Lower lobe of right lung (tissue), 2 donors: Measurements from ENCODE around the gene HOXA4. TPM values are rescaled to one million over a fixed set of nuclear protein-coding genes. Genes with fewer than 3 reads are reported as not detected.
A peak's percentile ranks its signal among the peaks of the same experiment; 100 is the strongest.

Source experiments
- ATAC-seq, 2 donors: fragments of 200-7000 bp; cut with Tn5 transposase; one replicate each; pipeline ENCODE4 v1.9.1; 2020 to 2022; ENCODE audit warnings: mild to moderate bottlenecking in 2 of 2, moderate library complexity in 2 of 2
- DNase-seq: peaks from one replicate; pipeline ENCODE4 v3.0.0-alpha.2; 2020
- H3K27ac ChIP-seq: fragments of 200-600 bp; one replicate; pipeline ENCODE4 v1.8.0; 2022
- H3K27me3 ChIP-seq: fragments of 200-600 bp; one replicate; pipeline ENCODE4 v1.8.0; 2022; ENCODE audit warnings: low read depth
- H3K36me3 ChIP-seq: fragments of 200-600 bp; one replicate; pipeline ENCODE4 v1.8.0; 2022; ENCODE audit warnings: mild to moderate bottlenecking
- H3K4me1 ChIP-seq: fragments of 200-600 bp; one replicate; pipeline ENCODE4 v1.8.0; 2022
- H3K4me3 ChIP-seq: fragments of 200-600 bp; one replicate; pipeline ENCODE4 v1.8.0; 2022; ENCODE audit warnings: mild to moderate bottlenecking
- H3K9me3 ChIP-seq: fragments of 200-600 bp; one replicate; pipeline ENCODE4 v1.8.0; 2022
- intact Hi-C: fragments of 100-400 bp; cut with DNase I; formaldehyde crosslinking; loops from one replicate; pipeline ENCODE4 v1.11.0; 2022
- total RNA-seq: library from RNA; stranded (reverse); fragmentation: NEBNext Ultra II Directional; extraction: Animal tissue kit (Norgen Biotek cat#: 25700); gene quantifications from one replicate; pipeline ENCODE4 v1.2.1, GENCODE V29; 2021
- TF ChIP-seq, protein P1 (sequence below): fragments of 200-600 bp; IDR thresholded peaks from one replicate; pipeline ENCODE4 v1.8.0; 2022; ENCODE audit warnings: antibody characterized with exemption, mild to moderate bottlenecking
- donor health status: DM: no; HTN: yes; CAD: no; lungs with severe emphysema.

Gene HOXA4
- total RNA-seq, 1 donor from 2014 or later, result 8.5 TPM

DNA sequence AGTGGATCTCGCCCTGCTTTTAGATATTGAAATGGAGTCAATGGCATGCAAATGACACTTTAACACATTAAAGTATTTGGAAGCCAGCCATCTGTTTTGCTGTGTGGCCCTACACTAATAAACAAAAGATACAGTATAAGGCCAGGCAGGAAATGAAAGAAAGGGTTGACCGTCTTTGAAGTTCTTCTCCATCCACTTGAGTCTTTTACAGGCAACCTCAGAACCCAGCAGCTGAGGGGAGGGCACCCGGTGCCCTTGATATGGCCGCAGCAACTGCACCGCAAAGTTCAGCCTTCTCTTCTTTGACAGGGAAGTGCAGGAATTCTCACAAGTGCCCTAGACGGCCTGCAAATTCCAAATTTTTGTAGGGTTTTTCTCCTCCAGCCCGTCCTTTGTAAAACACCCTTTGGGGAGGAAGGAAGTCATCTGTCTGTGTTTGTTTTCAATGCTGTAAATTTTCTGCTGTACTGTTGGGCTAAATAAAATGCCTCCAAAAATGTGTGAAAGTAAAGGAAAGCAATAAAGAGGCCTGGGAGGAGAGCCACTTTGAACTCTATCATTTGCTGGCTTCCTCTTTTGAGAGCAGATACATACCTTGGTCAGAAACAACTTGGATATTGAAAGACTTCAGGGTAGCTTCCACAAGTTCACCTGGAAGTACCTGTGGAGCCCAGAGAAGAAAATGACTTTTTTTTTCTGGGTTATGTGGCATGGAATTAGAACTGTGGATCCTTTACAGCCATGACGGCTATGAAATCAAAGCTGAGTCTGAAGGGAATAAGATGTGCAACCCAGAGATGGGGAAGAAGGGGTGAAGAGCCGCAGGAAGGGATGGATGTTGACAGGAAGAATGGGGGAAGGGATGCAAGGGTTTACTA lies 38.4 kb downstream of the HOXA4 start:
- no peaks in the 10 kb centered on the region for H3K9me3 ChIP-seq
- H3K36me3 ChIP-seq, result no peaks in the 10 kb centered on the region
- peaks cover 11% of the 10 kb centered on the region for H3K4me1 ChIP-seq
- intact Hi-C loops, result no loop called here
- ATAC-seq (no peak), DNase-seq (no peak)
- TF ChIP-seq, protein P1, sequence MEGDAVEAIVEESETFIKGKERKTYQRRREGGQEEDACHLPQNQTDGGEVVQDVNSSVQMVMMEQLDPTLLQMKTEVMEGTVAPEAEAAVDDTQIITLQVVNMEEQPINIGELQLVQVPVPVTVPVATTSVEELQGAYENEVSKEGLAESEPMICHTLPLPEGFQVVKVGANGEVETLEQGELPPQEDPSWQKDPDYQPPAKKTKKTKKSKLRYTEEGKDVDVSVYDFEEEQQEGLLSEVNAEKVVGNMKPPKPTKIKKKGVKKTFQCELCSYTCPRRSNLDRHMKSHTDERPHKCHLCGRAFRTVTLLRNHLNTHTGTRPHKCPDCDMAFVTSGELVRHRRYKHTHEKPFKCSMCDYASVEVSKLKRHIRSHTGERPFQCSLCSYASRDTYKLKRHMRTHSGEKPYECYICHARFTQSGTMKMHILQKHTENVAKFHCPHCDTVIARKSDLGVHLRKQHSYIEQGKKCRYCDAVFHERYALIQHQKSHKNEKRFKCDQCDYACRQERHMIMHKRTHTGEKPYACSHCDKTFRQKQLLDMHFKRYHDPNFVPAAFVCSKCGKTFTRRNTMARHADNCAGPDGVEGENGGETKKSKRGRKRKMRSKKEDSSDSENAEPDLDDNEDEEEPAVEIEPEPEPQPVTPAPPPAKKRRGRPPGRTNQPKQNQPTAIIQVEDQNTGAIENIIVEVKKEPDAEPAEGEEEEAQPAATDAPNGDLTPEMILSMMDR, result no peak
- no peak overlapping the region for H3K4me3 ChIP-seq
- H3K27ac ChIP-seq, result no peak overlapping the region
- H3K27me3 ChIP-seq, result peaks cover 54% of the 10 kb centered on the region

DNA sequence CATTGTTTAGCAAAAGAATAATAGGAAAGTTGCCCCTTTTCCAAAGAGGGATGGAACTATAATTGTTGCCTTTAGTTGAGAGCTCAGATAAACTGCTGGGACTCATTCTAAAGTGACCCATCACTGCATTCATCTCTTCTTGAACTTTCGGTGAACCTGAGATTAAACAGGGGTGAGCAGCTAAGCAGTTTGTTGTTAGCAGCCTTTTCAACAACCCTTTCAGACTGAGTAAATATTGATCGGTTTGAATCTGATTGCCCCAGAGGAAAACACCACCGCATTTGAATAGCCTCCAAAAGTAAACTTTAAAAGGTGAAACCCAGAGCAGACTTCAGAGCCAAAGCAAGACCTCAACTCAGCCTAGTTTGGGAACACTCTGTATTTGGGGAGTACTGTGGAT lies 39.5 kb downstream of the HOXA4 start:
- TF ChIP-seq, protein P1, result no peak
- Histone ChIP-seq H3K9me3 (no peaks in the 10 kb centered on the region), H3K4me1 (peaks cover 10% of the 10 kb centered on the region), H3K36me3 (no peaks in the 10 kb centered on the region), H3K4me3 (no peak overlapping the region), H3K27me3 (peaks cover 62% of the 10 kb centered on the region), H3K27ac (no peak overlapping the region)
- intact Hi-C loops, result no loop called here
- no peak for ATAC-seq
- no peak for DNase-seq

DNA sequence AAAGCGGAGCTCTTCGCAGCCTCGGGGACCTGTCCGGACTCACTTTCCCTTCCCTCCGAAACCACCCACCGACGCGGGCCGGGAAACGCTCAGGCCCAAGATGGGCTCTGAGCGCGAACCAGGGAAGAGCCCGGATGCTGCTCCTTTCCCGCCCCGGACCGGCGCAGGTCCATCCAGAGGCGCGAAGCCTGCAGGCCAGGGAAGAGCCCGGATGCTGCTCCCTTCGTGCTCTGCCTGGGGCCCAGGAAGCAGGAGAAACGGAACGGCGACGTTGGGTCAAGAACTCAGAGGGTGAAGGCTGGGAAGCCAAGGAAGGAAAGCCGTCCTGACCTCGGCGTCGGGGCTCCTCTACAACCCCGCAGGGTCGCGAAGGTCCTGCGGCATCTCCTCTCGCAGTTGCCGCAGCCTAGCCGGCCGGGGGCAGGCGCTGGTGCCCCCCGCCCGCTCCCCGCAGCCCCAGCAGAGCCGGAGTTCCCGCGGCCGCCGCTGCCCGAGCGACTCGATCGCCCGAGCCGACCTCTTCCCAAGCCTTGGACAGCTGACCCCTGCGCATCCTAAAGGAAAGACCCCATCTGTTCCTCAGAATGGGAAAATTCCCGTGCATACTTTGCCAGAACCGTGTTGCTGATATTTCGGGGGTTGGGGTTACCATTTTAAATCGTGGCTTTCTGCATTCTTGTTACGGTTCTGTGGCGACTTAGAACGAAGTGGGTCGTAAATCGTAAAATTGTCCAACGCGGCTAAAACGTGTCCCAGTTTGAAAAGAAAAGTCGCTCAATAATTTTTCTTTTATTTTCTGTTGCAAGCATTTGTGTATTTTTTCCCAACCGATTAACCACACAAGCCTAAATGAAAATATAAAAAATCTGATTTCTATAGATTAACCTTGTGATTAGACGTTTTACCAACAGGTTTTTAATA lies 42.3 kb downstream of the HOXA4 start:
- TF ChIP-seq, protein P1, result no peak
- no peak for DNase-seq
- intact Hi-C loops, result no loop called here
- H3K4me3 ChIP-seq, result peak overlapping the region; percentile 14
- no peak overlapping the region for H3K27ac ChIP-seq
- H3K27me3 ChIP-seq, result peaks cover 54% of the 10 kb centered on the region
- H3K36me3 ChIP-seq, result no peaks in the 10 kb centered on the region
- ATAC-seq, result no peak
- H3K9me3 ChIP-seq, result no peaks in the 10 kb centered on the region
- no peaks in the 10 kb centered on the region for H3K4me1 ChIP-seq

DNA sequence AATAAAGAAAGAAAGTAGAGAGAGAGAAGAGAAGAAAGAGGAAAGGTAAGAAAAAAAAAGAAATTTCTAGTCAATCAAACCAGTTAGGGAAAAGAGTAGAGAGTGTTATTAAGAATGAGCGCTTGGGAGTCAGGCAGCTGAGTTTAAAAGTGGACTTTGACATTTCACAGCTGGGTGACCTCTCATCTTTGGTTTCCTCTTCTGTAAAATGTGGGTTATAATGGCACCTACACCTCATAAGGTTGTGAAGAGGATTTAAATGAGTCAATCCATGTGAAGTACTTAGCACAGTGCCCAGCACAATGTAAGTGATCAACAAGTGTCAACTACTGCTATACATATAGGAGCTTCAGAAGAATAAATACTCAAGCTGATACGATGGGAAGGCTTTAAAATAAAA lies 46.9 kb downstream of the HOXA4 start:
- H3K4me1 ChIP-seq, result no peaks in the 10 kb centered on the region
- intact Hi-C loops, result no loop called here
- no peak overlapping the region for H3K27ac ChIP-seq
- DNase-seq, result no peak
- H3K9me3 ChIP-seq, result no peaks in the 10 kb centered on the region
- no peak for ATAC-seq
- TF ChIP-seq, protein P1, result no peak
- peaks cover 23% of the 10 kb centered on the region for H3K27me3 ChIP-seq
- no peaks in the 10 kb centered on the region for H3K36me3 ChIP-seq
- H3K4me3 ChIP-seq, result no peak overlapping the region

DNA sequence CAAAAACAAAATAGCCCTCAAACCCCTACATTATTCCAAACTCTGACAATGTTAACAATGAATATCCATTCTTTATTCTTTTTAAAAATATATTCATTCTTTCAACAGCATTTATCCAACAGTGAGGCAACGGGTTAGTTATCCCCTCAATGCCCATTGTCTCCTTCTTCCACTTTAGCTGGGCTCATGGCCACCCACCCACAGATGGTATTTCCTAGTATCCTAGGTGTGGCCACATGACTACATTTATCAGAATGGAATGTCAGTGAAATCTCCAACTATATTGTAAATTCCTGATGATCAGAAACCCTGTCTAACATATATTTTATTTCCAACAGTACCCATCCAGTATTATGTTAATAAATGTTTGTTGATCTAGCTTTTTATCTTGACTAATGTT lies 48.4 kb downstream of the HOXA4 start:
- TF ChIP-seq, protein P1, result no peak
- Histone ChIP-seq H3K36me3 (no peaks in the 10 kb centered on the region), H3K27ac (no peak overlapping the region), H3K9me3 (no peaks in the 10 kb centered on the region), H3K27me3 (peaks cover 8% of the 10 kb centered on the region), H3K4me1 (no peaks in the 10 kb centered on the region), H3K4me3 (no peak overlapping the region)
- DNase-seq (no peak), ATAC-seq (no peak)
- intact Hi-C loops, result no loop called here
